GM19238 (cell line): Measurements from ENCODE around the gene PSKH1.

Experiments
- DNase-seq: peaks from one replicate; pipeline ENCODE4 v3.0.0; 2011; ENCODE audit warnings: low spot score; ENCODE audit not compliant: insufficient read length

PSKH1 gene

GRCh38 chr16:67865318-67865717 lies 27.7 kb upstream of the PSKH1 start:
- no peak for DNase-seq

GRCh38 chr16:67868290-67868689 lies 24.8 kb upstream of the PSKH1 start:
- no peak for DNase-seq

- no peak for DNase-seq
These were observed 23.4 kb upstream of the PSKH1 start for GRCh38 chr16:67869653-67870052.

GRCh38 chr16:67871256-67871655 lies 21.8 kb upstream of the PSKH1 start:
- no peak for DNase-seq

GRCh38 chr16:67872131-67872630 lies 20.9 kb upstream of the PSKH1 start:
- DNase-seq: no peak

GRCh38 chr16:67872631-67873434 lies 20.2 kb upstream of the PSKH1 start, which contains the start of gene EDC4:
Gene EDC4 (plus strand): TSS chr16:67873052. CDS start chr16:67873262, 210 bp downstream.
- DNase-seq: peak; percentile 93

GRCh38 chr16:67873435-67874370 lies 19.4 kb upstream of the PSKH1 start:
- DNase-seq: no peak

- no peak for DNase-seq
These were observed 18.7 kb upstream of the PSKH1 start for GRCh38 chr16:67874372-67874771.

- DNase-seq: no peak
These were observed 16.0 kb upstream of the PSKH1 start for GRCh38 chr16:67877064-67877463.

- no peak for DNase-seq
These were observed 14.8 kb upstream of the PSKH1 start for GRCh38 chr16:67878232-67878631.

GRCh38 chr16:67878846-67879245 lies 14.2 kb upstream of the PSKH1 start:
- no peak for DNase-seq

- no peak for DNase-seq
These were observed 13.6 kb upstream of the PSKH1 start for GRCh38 chr16:67879462-67879861.

- no peak for DNase-seq
These were observed 13.1 kb upstream of the PSKH1 start for GRCh38 chr16:67879936-67880335.

- no peak for DNase-seq
These were observed 12.5 kb upstream of the PSKH1 start for GRCh38 chr16:67880584-67880983.

- no peak for DNase-seq
These were observed 11.4 kb upstream of the PSKH1 start for GRCh38 chr16:67881621-67882161.

GRCh38 chr16:67882374-67883145 lies 10.5 kb upstream of the PSKH1 start:
- no peak for DNase-seq

- DNase-seq: no peak
These were observed 9.7 kb upstream of the PSKH1 start for GRCh38 chr16:67883146-67883871.

GRCh38 chr16:67883872-67884261 lies 9.2 kb upstream of the PSKH1 start:
- DNase-seq: peak; percentile 84

GRCh38 chr16:67884684-67885083 lies 8.4 kb upstream of the PSKH1 start, which contains the start of gene NRN1L:
Gene NRN1L (plus strand): TSS chr16:67884885. CDS start chr16:67884904, 19 bp downstream.
- no peak for DNase-seq

- no peak for DNase-seq
These were observed 7.5 kb upstream of the PSKH1 start for GRCh38 chr16:67885545-67885944.
